SH-SY5Y (cell line): Measurements from ENCODE around the gene ZNF236.

Experiments
- GATA2 ChIP-seq: IDR thresholded peaks from 2 replicates; pipeline ENCODE4 v1.6.1; 2011; ENCODE audit warnings: mild to moderate bottlenecking, low read depth, low read length
- GATA3 ChIP-seq: IDR thresholded peaks from 2 replicates; pipeline ENCODE4 v1.6.1; 2011; ENCODE audit warnings: low read depth, mild to moderate bottlenecking, low read length, moderate library complexity

- no peak for TF ChIP-seq GATA3
- TF ChIP-seq GATA2 = no peak
Measured at GRCh38 chr18:77000527-77000926, 178.2 kb downstream of the ZNF236 start.
